Endothelial cell of umbilical vein (primary cell): ENCODE measurements around the gene RIBC1. TPM values are rescaled to one million over a fixed set of nuclear protein-coding genes. Genes with fewer than 3 reads are reported as not detected.

Source experiments
- BruUV-seq: library from RNA; stranded (reverse); fragments of 400-500 nt; replicated peaks from 2 replicates; lab custom pipeline; 2021; lab: Mats Ljungman, UMichigan
- CTCF ChIA-PET: fragments of 300-600, 350-600 bp; sonication (Branson Sonifier 250); formaldehyde crosslinking; loops from one replicate; lab custom pipeline; 2021; ENCODE audit warnings: antibody characterized with exemption, inconsistent platforms; lab: Charles Lee
- POLR2A ChIA-PET: fragments of 300-600, 350-600 bp; sonication (Branson Sonifier 250); formaldehyde crosslinking; loops from one replicate; lab custom pipeline; 2021; ENCODE audit warnings: antibody characterized with exemption, inconsistent platforms; lab: Charles Lee
- DNase-seq: peaks from one replicate; pipeline ENCODE4 v3.0.0-alpha.2; 2011; ENCODE audit warnings: low read depth, low spot score
- FAIRE-seq: peaks from 2 replicates; lab custom pipeline; 2011; peaks lifted over from hg19 to GRCh38; lab: Jason Lieb, UNC
- H2AFZ ChIP-seq: 2 replicates; pipeline ENCODE4 v1.6.0; 2012; ENCODE audit warnings: low read depth, low read length, control low read depth, inconsistent platforms
- H3K27ac ChIP-seq: 2 replicates; pipeline ENCODE4 v1.5.1; 2011; ENCODE audit warnings: low read depth, mild to moderate bottlenecking, control low read depth, low read length, moderate library complexity; ENCODE audit not compliant: insufficient read depth
- H3K27me3 ChIP-seq, 2 experiments: 2 replicates each; pipeline versions ENCODE4 v1.6.0 to v1.6.1; 2011; ENCODE audit warnings: low read length in 2 of 2, mixed read lengths in 1 of 2; ENCODE audit not compliant: control insufficient read depth in 2 of 2, insufficient read depth in 2 of 2
- H3K36me3 ChIP-seq, 2 experiments: 2 replicates in 1 of 2; 3 replicates in 1 of 2; pipeline ENCODE4 v1.5.1; 2011; ENCODE audit warnings: low read length in 2 of 2, mild to moderate bottlenecking in 1 of 2, moderate library complexity in 1 of 2; ENCODE audit not compliant: control insufficient read depth in 2 of 2, insufficient read depth in 2 of 2; ENCODE audit errors: extremely low read depth in 1 of 2
- H3K4me1 ChIP-seq: 3 replicates; pipeline ENCODE4 v1.5.1; 2011; ENCODE audit warnings: mild to moderate bottlenecking, low read length; ENCODE audit not compliant: control insufficient read depth, insufficient read depth; ENCODE audit errors: extremely low read depth
- H3K4me2 ChIP-seq: 2 replicates; pipeline ENCODE4 v1.6.1; 2011; ENCODE audit warnings: low read length, control low read depth, mixed read lengths; ENCODE audit not compliant: insufficient read depth
- H3K4me3 ChIP-seq, 3 experiments: fragments of 200-600 bp in 1 of 3; sonication (generic), shearing (Covaris generic) in 1 of 3; replicated peaks in 1 of 3; 2 replicates each; pipeline ENCODE4 v1.5.1; 2011 to 2016; ENCODE audit warnings: control low read depth in 3 of 3, low read length in 3 of 3, mild to moderate bottlenecking in 2 of 3, inconsistent platforms in 1 of 3, low read depth in 1 of 3, moderate library complexity in 1 of 3; ENCODE audit not compliant: insufficient read depth in 1 of 3
- H3K79me2 ChIP-seq: 2 replicates; pipeline ENCODE4 v1.6.0; 2012; ENCODE audit warnings: low read length, inconsistent platforms; ENCODE audit not compliant: control insufficient read depth, insufficient read depth
- H3K9ac ChIP-seq: replicated peaks from 2 replicates; pipeline ENCODE3; 2011; ENCODE audit warnings: low read length, control low read depth; ENCODE audit not compliant: insufficient read depth; ENCODE audit errors: extremely low read depth
- H3K9me1 ChIP-seq: replicated peaks from 3 replicates; pipeline ENCODE4 v1.6.0; 2011; ENCODE audit warnings: mild to moderate bottlenecking, low read length; ENCODE audit not compliant: control insufficient read depth, insufficient read depth; ENCODE audit errors: extremely low read depth
- H3K9me3 ChIP-seq: replicated peaks from 2 replicates; pipeline ENCODE4 v1.5.1; 2012; ENCODE audit warnings: low read length, inconsistent platforms; ENCODE audit not compliant: control insufficient read depth, insufficient read depth
- H4K20me1 ChIP-seq: replicated peaks from 2 replicates; pipeline ENCODE3; 2011; ENCODE audit warnings: mild to moderate bottlenecking, low read length; ENCODE audit not compliant: control insufficient read depth, insufficient read depth; ENCODE audit errors: extremely low read depth
- CTCF ChIP-seq, 2 donors: IDR thresholded peaks; 1 replicate in 1 of 2; 2 replicates in 1 of 2; pipeline ENCODE4 v1.5.1; 2011; ENCODE audit warnings: low read length in 2 of 2, mild to moderate bottlenecking in 2 of 2, moderate library complexity in 2 of 2, control low read depth in 1 of 2, inconsistent platforms in 1 of 2, low read depth in 1 of 2; ENCODE audit not compliant: insufficient read depth in 1 of 2; ENCODE audit errors: extremely low read depth in 1 of 2
- EZH2 ChIP-seq: IDR thresholded peaks from 2 replicates; pipeline ENCODE4 v1.6.1; 2012; ENCODE audit warnings: borderline replicate concordance, low read depth, mild to moderate bottlenecking, moderate library complexity, low read length, inconsistent platforms; ENCODE audit not compliant: severe bottlenecking
- FOS ChIP-seq: IDR thresholded peaks from 2 replicates; pipeline ENCODE4 v1.6.1; 2011; ENCODE audit warnings: mild to moderate bottlenecking, low read length, moderate library complexity, borderline replicate concordance; ENCODE audit not compliant: insufficient read depth
- GATA2 ChIP-seq: IDR thresholded peaks from 2 replicates; pipeline ENCODE4 v1.7.0; 2011; ENCODE audit warnings: low read depth, mild to moderate bottlenecking, moderate library complexity, mixed read lengths, low read length; ENCODE audit not compliant: insufficient read length, insufficient read depth
- JUN ChIP-seq: IDR thresholded peaks from 2 replicates; pipeline ENCODE4 v1.6.1; 2011; ENCODE audit warnings: borderline replicate concordance, low read depth; ENCODE audit not compliant: insufficient read length, insufficient read depth
- MAX ChIP-seq: IDR thresholded peaks from 2 replicates; pipeline ENCODE4 v1.6.1; 2011; ENCODE audit not compliant: insufficient read depth, insufficient read length
- MYC ChIP-seq: IDR thresholded peaks from one replicate; pipeline ENCODE4 v1.6.1; 2011; ENCODE audit warnings: mild to moderate bottlenecking, low read depth, low read length
- POLR2A ChIP-seq: IDR thresholded peaks from 2 replicates; pipeline ENCODE4 v1.6.1; 2012; ENCODE audit warnings: low read depth, mild to moderate bottlenecking, control low read depth, low read length
- POLR2AphosphoS5 ChIP-seq: IDR thresholded peaks from 2 replicates; pipeline ENCODE4 v1.6.1; 2012; ENCODE audit warnings: low read depth, mild to moderate bottlenecking, control low read depth, low read length, moderate library complexity; ENCODE audit not compliant: insufficient read depth
- dilution Hi-C: fragments of 300-500 bp; cut with MboI; formaldehyde crosslinking; loops from one replicate; pipeline ENCODE4 v1.15.0; 2019; ENCODE audit warnings: low sequenced_read_pairs; ENCODE audit not compliant: extremely low pct_ligation_motif_present
- intact Hi-C: fragments of 100-400 bp; cut with micrococcal nuclease; formaldehyde crosslinking; loops from one replicate; pipeline ENCODE4 v1.10.0; 2022
- polyA plus RNA-seq, 4 experiments: library from polyadenylated mRNA; depleted of rRNA in 3 of 4; stranded (reverse) in 3 of 4; unstranded in 1 of 4; fragments of >200 nt; gene quantifications; 2 replicates each; pipeline versions ENCODE4 v1.2.1 to v1.2.3, GENCODE V29; 2011 to 2012; ENCODE audit warnings: missing spikeins in 1 of 4
- total RNA-seq: library from RNA; stranded (reverse); gene quantifications from 2 replicates; pipeline ENCODE4 v1.2.3, GENCODE V29; 2021

The RIBC1 gene
- total and polyA plus RNA-seq, 2 donors (not counting 3 experiments of a cell fraction or from before 2014, with no cell fraction given): 0.23 to 0.86 TPM

GRCh38 chrX:53395605-53396298 is 26.9 kb upstream of the RIBC1 start:
- H4K20me1 ChIP-seq: no peaks in the 10 kb centered on the region
- no peaks in the 10 kb centered on the region for H3K27me3 ChIP-seq
- no peak overlapping the region for H2AFZ ChIP-seq
- no peaks in the 10 kb centered on the region for H3K4me1 ChIP-seq
- no peaks in the 10 kb centered on the region for H3K79me2 ChIP-seq
- dilution Hi-C loops: no loop called here
- intact Hi-C loops: no loop called here
- no peak overlapping the region for H3K4me2 ChIP-seq
- no peaks in the 10 kb centered on the region for H3K9me1 ChIP-seq
- DNase-seq: no peak
- H3K9me3 ChIP-seq: no peaks in the 10 kb centered on the region
- no TSS peak for BruUV-seq
- CTCF ChIA-PET: interaction anchor here (1.8 kb wide), 1 partner anchor 83 kb away, joined by 6 read pairs; no protein-coding TSS in a partner anchor
- no peaks in the 10 kb centered on the region for H3K36me3 ChIP-seq
- POLR2A ChIA-PET: no interaction called here
- H3K9ac ChIP-seq: no peak overlapping the region
- no peak overlapping the region for H3K4me3 ChIP-seq
- no peak overlapping the region for H3K27ac ChIP-seq
- no peak for FAIRE-seq
- no peak for TF ChIP-seq JUN
- TF ChIP-seq CTCF (IDR thresholded peaks at IDR 0.05; ENCODE audit: extremely low read depth in 1 of 2, insufficient read depth in 1 of 2, low read depth in 1 of 2, low read length in 2 of 2): no peak
- no peak for TF ChIP-seq POLR2AphosphoS5

GRCh38 chrX:53398216-53398615 is 24.5 kb upstream of the RIBC1 start:
- no peaks in the 10 kb centered on the region for H3K79me2 ChIP-seq
- CTCF ChIA-PET: no interaction called here
- intact Hi-C loops: no loop called here

More at GRCh38 chrX:53398216-53398615, 24.5 kb upstream of the RIBC1 start:
- Histone ChIP-seq H3K9me1 (no peaks in the 10 kb centered on the region), H3K4me3 (no peak overlapping the region), H4K20me1 (no peaks in the 10 kb centered on the region), H3K27ac (no peak overlapping the region), H2AFZ (no peak overlapping the region), H3K36me3 (peaks cover 0 to under 1% of the 10 kb centered on the region in 2 experiments), H3K9ac (no peak overlapping the region), H3K4me1 (no peaks in the 10 kb centered on the region), H3K9me3 (no peaks in the 10 kb centered on the region), H3K4me2 (no peak overlapping the region), H3K27me3 (no peaks in the 10 kb centered on the region)
- TF ChIP-seq GATA2: no peak
- TF ChIP-seq POLR2A: no peak
- no peak for TF ChIP-seq CTCF (IDR thresholded peaks at IDR 0.05; ENCODE audit: extremely low read depth in 1 of 2, insufficient read depth in 1 of 2, low read depth in 1 of 2, low read length in 2 of 2)
- no peak for TF ChIP-seq FOS
- TF ChIP-seq JUN: no peak
- TF ChIP-seq MYC: no peak
- TF ChIP-seq EZH2: no peak
- no peak for TF ChIP-seq POLR2AphosphoS5
- TF ChIP-seq MAX: no peak
- no peak for FAIRE-seq
- POLR2A ChIA-PET: no interaction called here
- no peak for DNase-seq
- dilution Hi-C loops: no loop called here
- BruUV-seq: no TSS peak
